Left colon (tissue), 2 donors: Measurements from ENCODE around the gene OTUB1. TPM values are rescaled to one million over a fixed set of nuclear protein-coding genes. Genes with fewer than 3 reads are reported as not detected.
A peak's percentile ranks its signal among the peaks of the same experiment; 100 is the strongest.
"Not testable (repeated sequence)": the region's sequence is repeated elsewhere in the genome, so short reads cannot be mapped to it uniquely, and the experiment has no call there.

Source experiments
- ATAC-seq: fragments of 200-7000 bp; cut with Tn5 transposase; one replicate; pipeline ENCODE4 v1.9.1; 2020; ENCODE audit warnings: mild to moderate bottlenecking, moderate library complexity
- DNase-seq, 2 donors: peaks; one replicate each; pipeline ENCODE4 v3.0.0-alpha.2; 2020
- intact Hi-C, 2 donors: fragments of 100-400 bp; cut with DNase I in 1 of 2; cut with micrococcal nuclease in 1 of 2; formaldehyde crosslinking; loops; one replicate each; pipeline versions ENCODE4 v1.11.2 to v1.14.0; 2022; cut with DNase I, micrococcal nuclease
- total RNA-seq, 2 donors: library from RNA; stranded (reverse); fragmentation: NEBNext Ultra II Directional; extraction: Animal tissue kit (Norgen Biotek cat#: 25700); gene quantifications; one replicate each; pipeline ENCODE4 v1.2.1, GENCODE V29; 2021
- donor health status: DM: no; HTN: no; CAD: no.
- donor health status: DM: yes; HTN: yes; CAD: no.

Gene OTUB1
- total RNA-seq, 2 donors from 2014 or later: 67.7 to 79.7 TPM

DNA sequence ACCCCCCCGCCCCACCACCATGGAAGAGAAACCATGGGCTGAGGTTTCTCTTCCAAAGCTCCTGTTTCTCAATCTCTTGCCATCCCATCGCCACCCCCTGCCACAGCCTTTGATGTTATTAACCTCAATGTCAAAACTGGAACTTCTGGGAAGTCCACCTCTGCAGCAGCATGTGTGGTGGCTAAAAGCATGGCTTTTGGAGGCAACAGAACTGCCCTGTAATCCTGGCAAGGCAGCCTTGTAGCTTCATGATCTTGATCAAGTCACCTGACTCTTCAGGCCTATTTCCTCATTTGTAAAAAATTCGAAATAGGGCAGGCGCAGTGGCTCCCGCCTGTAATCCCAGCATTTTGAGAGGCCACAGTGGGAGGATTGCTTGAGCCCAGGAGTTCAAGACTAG lies 15.3 kb upstream of the OTUB1 start:
- ATAC-seq (no peak), DNase-seq (no peak)
- intact Hi-C loops: no loop called here

DNA sequence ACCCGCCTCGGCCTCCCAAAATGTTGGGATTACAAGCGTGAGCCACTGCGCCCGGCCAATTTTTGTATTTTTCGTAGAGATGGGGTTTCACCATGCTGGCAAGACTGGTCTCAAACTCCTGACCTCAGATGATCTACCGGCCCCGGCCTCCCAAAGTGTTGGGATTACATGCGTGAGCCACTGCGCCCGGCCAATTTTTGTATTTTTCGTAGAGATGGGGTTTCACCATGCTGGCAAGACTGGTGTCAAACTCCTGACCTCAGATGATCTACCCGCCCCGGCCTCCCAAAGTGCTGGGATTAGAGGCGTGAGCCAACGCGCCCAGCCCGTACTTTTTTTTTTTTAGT lies 12.4 kb upstream of the OTUB1 start:
- DNase-seq, ATAC-seq, intact Hi-C loops: not testable (repeated sequence)

DNA sequence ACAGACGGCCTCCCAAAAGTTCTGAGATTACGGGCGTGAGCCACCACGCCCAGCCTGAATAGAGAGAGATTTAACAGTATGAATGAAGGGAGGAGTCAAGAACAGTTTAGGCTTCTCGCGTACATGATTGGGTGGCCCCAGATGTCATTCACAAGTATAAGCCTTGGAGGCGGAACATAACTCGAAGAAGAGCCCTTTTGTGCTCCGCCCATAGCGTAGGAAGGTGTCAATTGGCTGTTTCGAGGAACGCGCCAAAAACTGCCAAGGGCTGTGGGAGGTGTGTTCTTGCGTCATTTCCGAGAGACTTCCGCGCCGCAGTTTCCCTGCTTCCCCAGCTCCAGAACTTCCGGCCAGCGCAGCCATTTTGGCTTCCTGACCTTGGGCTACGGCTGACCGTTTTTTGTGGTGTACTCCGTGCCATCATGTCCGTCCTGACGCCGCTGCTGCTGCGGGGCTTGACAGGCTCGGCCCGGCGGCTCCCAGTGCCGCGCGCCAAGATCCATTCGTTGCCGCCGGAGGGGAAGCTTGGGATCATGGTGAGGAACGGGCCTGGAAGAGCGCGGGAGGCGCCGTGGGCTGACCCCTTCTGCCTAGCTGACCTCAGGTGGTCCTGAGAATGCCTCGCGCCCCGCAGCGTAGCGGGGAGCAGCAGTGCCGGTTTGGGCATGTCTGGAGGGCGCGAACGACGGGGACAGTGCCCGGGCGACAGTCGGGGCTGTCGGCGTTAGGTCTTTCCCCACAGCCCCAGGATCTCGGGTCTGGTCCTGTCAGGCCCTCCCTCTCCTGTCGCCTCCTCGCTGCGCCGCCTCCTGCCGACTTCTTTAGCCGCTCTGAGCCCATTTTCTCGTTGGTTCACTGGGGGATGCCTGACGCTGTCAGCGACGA lies 11.7 kb upstream of the OTUB1 start, which contains the start of gene COX8A:
COX8A (plus strand) TSS at position 362 of the 885 bp plus-strand sequence; CDS start at position 423, 61 bp downstream.
- peak; percentile 93 for ATAC-seq
- intact Hi-C loops: no loop called here

DNA sequence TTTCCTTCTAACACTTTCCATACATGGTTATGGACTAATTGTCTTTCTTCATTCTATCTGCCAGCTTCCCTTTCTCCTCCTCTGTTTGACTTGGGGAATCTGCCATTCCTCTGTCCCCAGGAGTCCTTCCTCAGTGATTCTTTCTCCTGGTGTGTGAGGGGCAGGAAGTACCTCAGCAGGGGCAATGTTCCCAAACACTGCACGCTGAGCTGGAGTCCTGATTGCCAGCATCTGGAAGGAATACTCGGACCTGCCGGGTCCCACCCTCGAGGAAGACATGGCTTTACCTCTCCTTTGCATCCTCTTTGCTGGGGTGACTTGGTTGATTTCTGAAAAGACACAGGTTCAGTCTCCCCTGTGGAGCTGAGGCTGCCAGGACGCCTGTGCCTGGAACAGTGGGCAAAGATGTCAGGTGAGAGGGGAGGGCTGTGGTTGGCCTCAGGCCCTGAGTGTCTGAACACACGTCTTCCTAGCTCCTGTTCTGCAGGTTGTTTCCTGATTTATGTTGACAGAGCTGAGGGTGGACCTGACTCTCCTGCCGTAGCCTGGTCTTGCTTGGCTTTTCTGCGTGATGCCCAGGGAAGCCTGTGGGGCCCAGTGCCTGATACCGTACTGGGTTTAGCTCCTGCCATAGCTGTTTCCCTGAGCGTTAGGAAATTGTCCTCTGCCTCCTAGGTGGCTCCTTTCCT lies 7.5 kb upstream of the OTUB1 start:
- intact Hi-C loops: no loop called here

More for the DNA sequence above, 11.7 kb upstream of the OTUB1 start, which contains the start of gene COX8A:
- peak; percentile 96 to 99 for DNase-seq

DNA sequence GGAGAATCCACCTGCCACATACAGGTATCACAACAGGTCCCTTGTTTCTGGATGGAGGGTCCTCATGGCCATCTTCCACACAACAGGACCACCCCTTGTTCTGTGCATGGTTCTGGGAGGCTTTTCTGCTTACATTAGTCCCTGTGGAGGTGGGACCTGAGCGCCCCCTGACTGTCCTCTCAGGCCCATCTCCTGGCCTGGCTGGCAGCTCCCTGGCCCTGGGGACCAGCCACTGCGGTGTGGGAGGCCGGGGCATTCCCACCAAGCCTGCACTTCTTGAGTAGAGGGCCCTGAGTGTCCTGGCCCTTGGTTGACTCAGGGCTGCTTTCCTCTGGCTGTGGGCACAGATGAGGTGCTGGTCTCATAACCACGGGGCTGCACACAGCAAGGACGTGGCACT lies 6.8 kb upstream of the OTUB1 start:
- intact Hi-C loops: no loop called here
- ATAC-seq (no peak), DNase-seq (no peak)

More for the DNA sequence above, 7.5 kb upstream of the OTUB1 start:
- DNase-seq: no peak
- ATAC-seq: no peak

DNA sequence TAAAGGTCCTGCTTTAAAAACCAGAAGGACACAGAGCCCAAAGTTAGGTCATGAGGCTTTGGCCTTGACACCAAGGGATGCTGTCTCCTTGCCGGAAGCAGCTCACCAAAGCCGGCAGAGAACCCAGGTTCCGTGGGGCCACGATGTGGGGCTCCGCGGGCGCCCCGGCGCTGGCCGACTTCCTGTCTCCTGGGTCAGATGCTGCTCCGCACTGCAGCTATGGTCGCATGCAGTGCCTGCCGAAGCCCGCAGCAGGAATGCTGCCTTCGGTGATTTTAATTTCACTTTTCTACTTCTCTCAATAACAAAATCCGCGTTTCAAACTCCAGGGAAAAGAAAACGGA lies 454 bp upstream of the OTUB1 start:
- DNase-seq (peak in 1 of 2 donors; percentile 65), ATAC-seq (peak; percentile 38)
- intact Hi-C loops: no loop called here

DNA sequence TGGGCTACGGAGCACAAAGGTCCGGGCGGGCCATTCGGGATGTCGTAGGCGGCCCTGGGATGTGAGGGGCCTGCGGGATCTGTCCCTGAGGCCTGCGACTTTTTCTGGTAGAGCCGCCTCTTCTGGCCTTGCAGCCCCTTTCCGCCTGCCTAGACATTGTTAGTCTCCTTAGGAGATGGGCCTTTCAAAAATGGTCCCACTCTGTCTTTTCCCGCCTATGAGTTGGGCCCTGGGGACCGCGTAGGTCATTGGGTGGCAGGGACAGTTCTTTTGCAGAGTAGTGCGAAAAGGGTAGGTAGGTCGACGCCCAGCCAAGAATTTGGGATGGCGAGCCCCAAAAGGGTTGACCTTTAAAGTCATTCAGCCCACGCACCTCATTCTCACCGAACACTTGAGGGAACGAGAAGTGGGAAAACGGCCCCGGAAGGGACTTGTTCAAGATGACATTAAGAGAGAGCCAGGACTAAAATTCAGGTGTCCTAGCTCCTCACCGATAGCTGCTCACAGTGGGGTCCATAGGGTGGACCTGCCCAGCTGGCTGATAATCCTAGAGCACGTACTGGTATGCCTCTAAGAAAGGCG lies 785 bp downstream of the OTUB1 start:
- intact Hi-C loops: no loop called here
- DNase-seq (no peak), ATAC-seq (no peak)

DNA sequence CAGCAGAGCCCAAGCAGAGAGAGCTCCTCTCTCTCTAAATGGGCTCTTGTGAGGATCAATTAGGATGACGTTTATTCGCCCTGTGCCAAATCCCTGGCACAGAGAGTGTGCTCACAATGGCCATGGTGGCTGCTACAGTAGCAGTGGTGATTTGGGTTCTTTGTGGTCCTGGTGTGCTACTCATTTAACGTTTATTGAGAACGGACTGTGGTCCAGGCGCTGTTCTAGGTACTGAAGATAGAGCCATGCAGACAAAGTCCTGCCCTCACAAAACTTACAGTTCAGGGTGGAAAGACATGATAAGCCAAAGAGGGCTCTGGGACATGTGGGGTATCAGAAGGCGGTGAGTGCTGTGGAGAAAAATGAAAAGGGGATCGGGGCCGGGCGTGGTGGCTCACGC lies 5.3 kb downstream of the OTUB1 start:
- intact Hi-C loops: no loop called here
- DNase-seq (no peak), ATAC-seq (no peak)

DNA sequence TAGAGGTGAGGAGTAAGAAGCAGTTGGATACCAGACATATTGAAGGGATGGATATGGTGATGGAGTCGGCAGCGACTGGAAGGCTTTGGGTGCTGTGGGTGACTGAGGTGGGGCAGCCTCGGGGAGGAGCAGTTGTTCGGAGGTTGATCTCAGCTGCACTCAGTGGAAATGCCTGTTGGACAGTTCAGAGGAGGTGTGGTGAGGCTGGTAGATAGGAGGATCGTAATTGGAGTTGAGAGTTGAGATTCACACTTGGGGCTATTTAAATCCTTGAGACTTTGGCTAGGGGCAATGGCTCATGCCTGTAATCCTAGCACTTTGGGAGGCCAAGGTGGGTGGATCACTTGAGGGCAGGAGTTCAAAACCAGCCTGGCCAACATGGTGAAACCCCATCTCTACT lies 6.9 kb downstream of the OTUB1 start:
- DNase-seq (no peak), ATAC-seq (no peak)
- intact Hi-C loops: no loop called here

DNA sequence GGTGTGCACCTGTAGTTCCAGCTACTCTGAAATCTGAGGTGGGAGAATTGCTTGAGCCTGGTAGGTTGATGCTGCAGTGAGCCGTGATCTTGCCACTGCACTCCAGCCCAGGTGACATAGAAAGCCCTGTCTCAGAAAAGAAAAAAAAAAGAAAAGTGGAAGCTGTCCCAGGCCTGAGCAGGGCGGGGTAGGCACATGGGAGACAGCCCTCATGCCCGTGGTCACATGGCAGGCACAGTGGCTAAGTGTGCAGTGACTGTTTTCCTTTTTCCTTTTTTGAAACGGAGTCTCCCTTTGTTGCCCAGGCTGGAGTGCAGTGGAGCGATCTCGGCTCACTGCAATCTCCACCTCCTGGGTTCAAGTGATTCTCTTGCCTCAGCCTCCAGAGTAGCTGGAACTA lies 7.8 kb downstream of the OTUB1 start:
- peak; percentile 41 for ATAC-seq
- DNase-seq: no peak
- intact Hi-C loops: no loop called here

DNA sequence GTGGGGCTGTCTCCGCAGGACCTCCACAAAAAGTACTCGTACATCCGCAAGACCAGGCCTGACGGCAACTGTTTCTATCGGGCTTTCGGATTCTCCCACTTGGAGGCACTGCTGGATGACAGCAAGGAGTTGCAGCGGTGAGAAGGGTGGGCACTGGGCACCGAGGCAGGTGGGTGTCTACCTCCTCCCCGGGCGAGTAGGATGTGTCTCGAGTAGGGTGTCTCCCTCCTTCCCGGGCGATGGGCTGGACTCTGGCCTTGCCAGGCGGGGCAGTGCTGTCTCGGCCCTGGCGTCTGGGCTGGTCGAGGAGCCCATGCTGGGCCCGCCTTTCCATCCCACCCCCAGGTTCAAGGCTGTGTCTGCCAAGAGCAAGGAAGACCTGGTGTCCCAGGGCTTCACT lies 10.3 kb downstream of the OTUB1 start:
- ATAC-seq (no peak), DNase-seq (no peak)
- intact Hi-C loops: loop anchor here in 1 of 2 donors (5.0 kb wide), 1 partner anchor 156 kb away; no protein-coding TSS in a partner anchor

DNA sequence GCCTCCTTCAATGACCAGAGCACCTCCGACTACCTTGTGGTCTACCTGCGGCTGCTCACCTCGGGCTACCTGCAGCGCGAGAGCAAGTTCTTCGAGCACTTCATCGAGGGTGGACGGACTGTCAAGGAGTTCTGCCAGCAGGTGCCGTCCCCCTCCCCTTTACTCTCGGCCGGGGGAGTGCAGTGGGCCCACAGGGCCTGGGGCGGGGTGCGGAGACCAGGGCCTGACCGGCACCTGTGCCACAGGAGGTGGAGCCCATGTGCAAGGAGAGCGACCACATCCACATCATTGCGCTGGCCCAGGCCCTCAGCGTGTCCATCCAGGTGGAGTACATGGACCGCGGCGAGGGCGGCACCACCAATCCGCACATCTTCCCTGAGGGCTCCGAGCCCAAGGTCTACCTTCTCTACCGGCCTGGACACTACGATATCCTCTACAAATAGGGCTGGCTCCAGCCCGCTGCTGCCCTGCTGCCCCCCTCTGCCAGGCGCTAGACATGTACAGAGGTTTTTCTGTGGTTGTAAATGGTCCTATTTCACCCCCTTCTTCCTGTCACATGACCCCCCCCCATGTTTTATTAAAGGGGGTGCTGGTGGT lies 11.0 kb downstream of the OTUB1 start:
- ATAC-seq: no peak
- intact Hi-C loops: loop anchor here in 1 of 2 donors (5.0 kb wide), 1 partner anchor 155 kb away; no protein-coding TSS in a partner anchor
- no peak for DNase-seq

DNA sequence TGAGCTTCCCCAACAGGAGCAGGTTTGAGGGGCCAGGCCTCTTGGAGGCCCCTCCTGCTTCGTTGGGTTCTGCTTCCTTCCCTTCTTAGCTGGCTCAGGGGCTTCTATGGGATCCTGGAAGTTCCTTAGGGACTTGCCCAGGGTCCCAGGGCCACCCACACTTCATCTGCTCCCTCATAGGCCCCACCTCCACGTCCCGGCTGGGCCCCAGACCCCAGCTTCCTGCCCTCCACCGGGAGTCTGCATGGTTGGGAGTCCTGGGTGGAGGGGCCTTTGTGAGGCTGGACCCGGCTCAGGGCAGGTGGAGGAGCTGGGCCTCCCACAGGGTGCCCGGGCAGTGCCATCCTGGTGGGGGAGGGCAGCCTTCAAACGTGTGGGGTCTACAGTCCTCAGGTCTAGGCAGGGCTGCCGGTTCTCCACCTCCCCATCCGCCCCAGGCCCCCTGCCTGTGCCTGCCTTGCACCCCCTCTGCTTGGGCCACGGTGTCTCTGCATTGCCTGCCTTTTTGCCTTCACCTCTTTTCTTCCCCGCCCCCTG lies 11.6 kb downstream of the OTUB1 start:
- intact Hi-C loops: loop anchor here in 1 of 2 donors (5.0 kb wide), 1 partner anchor 154 kb away; no protein-coding TSS in a partner anchor
- ATAC-seq (no peak), DNase-seq (no peak)

DNA sequence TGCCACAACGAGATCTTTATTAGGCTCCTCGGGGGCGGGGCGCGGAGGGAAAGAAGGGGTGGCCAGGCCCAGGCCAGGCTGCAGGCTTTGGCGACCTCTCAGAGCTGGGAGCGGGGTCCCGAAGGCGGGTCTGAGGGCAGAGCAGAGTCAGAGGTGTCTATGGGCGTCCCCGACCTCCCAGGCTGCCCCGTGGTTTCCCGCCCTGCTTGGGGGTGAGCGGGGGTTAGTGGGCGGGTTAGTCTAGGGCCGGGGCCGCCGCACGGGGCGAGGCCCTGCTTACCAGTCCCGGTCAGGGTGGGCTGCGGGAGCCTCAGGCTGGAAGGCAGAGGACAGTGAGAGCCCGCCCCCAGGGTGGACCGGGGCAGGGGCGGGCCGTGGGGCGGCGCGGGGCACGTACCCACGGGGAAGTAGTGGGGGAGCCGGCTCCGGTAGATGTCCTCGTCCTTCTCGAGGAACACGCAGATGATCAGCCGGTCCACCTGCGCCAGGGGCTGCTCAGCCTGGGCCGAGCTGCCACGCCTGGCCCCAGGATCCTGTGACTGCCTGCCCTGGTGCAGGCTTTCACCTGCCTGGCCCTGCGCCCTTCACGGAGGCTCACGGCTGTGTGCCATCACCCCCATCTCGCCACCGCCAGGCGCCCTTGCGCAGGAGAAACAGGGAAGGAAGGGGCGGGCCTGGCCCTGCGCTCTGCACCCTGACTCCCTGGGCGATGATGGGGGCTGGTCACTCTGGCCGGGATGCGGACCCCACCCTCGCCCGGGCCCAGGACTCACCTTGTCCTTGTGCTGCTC lies 12.5 kb downstream of the OTUB1 start:
- ATAC-seq (peak; percentile 4), DNase-seq (no peak)
- intact Hi-C loops: loop anchor here in 1 of 2 donors (5.0 kb wide), 1 partner anchor 154 kb away; no protein-coding TSS in a partner anchor

DNA sequence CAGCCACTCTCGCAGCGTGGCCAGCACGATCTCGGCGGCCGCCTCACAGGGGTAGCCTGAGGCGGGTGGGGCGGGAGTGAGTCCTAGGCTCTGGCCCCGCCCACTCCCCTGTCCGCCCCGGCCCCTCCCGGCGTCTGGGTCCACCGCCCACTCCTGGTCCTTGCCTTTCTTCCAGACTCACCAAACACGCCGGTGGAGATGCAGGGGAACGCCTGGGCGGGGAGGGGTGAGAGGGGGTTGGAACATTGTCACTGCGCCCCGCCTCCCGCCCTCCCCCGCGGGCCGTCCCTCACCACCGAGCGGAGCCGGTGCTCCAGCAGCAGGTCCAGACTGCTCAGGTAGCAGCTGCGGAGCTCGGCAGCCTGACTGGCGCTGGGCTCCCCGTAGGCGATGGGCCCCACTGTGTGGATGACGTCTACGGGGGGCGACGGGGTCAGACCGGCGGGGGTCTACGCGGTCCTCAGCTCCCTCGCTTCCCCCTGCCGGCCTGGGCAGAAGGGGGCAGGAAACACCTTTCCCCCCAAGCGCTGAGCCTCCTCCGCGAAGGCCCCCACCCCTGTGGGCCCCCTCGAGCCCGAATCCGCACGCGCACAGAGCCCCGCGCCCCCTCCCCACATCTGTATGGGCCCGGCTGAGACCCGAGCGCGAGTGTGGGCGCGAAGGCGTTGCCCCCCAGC lies 13.2 kb downstream of the OTUB1 start:
- peak; percentile 53 to 68 for DNase-seq
- ATAC-seq: peak; percentile 62

DNA sequence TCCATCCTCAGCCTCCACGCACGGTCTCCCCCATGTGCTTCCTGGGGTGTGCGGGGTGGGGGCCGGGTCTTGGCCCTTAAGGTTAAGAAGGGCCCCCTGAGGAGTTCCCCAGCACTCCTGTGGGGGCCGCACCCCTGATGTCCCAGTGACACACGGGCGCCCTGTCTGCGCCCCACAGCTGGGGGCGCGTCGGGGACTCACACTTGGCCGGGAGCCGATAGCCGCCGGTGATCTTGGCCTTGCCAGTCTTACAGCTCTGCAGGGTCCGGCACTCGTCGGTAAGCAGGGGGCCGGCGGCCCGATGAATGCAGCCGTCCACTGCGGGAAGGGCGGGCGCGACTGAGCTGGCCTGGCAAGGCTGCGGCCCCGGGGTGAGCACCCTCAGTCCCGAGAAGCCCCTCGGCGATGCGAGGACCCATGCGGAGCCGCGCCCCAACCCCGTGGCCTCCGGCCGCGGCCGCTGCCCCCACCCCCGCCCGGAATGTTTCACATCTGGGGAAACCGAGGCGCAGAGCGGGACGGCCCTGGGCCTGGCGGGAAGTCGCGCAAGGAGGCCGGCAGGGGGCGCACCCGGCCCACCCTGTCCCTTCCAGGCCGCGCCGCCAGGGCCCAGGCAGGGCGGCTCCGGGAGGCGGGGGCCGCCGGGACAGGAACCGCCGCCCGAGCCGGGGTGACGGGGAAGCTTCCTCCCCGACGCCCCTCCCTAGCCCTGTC lies 13.9 kb downstream of the OTUB1 start:
- intact Hi-C loops: loop anchor here in 1 of 2 donors (5.0 kb wide), 1 partner anchor 152 kb away; no protein-coding TSS in a partner anchor
- peak in 1 of 2 donors; percentile 74 for DNase-seq
- peak; percentile 79 for ATAC-seq

More for the DNA sequence above, 13.2 kb downstream of the OTUB1 start:
- intact Hi-C loops: loop anchor here (5.0 kb wide), 1 partner anchor 153 kb away; no protein-coding TSS in a partner anchor
